GM19035 (cell line): ENCODE data around the gene USH2A.

Experiments
- ATAC-seq: cut with Tn5 transposase; IDR thresholded peaks from one replicate; pipeline ENCODE4 v1.9.1; 2021; ENCODE audit not compliant: unreplicated experiment

The USH2A gene

GRCh38 chr1:216285052-216285451, 138.2 kb downstream of the USH2A start:
- ATAC-seq: no peak

- no peak for ATAC-seq
Observed at GRCh38 chr1:216281757-216282156, 141.5 kb downstream of the USH2A start.

- no peak for ATAC-seq
Observed at GRCh38 chr1:216270086-216270773, 153.0 kb downstream of the USH2A start.

- ATAC-seq: no peak
Observed at GRCh38 chr1:216261631-216262030, 161.6 kb downstream of the USH2A start.

- ATAC-seq: no peak
Observed at GRCh38 chr1:216258856-216259255, 164.4 kb downstream of the USH2A start.

- no peak for ATAC-seq
Observed at GRCh38 chr1:216258386-216258785, 164.9 kb downstream of the USH2A start.

- no peak for ATAC-seq
Observed at GRCh38 chr1:216250861-216251260, 172.4 kb downstream of the USH2A start.

GRCh38 chr1:216248628-216249027, 174.6 kb downstream of the USH2A start:
- no peak for ATAC-seq

GRCh38 chr1:216247937-216248336, 175.3 kb downstream of the USH2A start:
- ATAC-seq: no peak

- no peak for ATAC-seq
Observed at GRCh38 chr1:216246577-216247203, 176.6 kb downstream of the USH2A start.

- ATAC-seq: no peak
Observed at GRCh38 chr1:216238844-216239243, 184.4 kb downstream of the USH2A start.

- no peak for ATAC-seq
Observed at GRCh38 chr1:216237927-216238542, 185.2 kb downstream of the USH2A start.

GRCh38 chr1:216224233-216224632, 199.0 kb downstream of the USH2A start:
- ATAC-seq: no peak

GRCh38 chr1:216223486-216223885, 199.8 kb downstream of the USH2A start:
- ATAC-seq: no peak

GRCh38 chr1:216222288-216222687, 201.0 kb downstream of the USH2A start:
- ATAC-seq: no peak

- peak; percentile 100 for ATAC-seq
Observed at GRCh38 chr1:216221260-216221700, 202.0 kb downstream of the USH2A start.

- no peak for ATAC-seq
Observed at GRCh38 chr1:216216305-216216704, 206.9 kb downstream of the USH2A start.

- no peak for ATAC-seq
Observed at GRCh38 chr1:216215169-216215568, 208.1 kb downstream of the USH2A start.

- ATAC-seq: no peak
Observed at GRCh38 chr1:216212826-216213225, 210.4 kb downstream of the USH2A start.

GRCh38 chr1:216210081-216210480, 213.2 kb downstream of the USH2A start:
- ATAC-seq: no peak

GRCh38 chr1:216209125-216209524, 214.1 kb downstream of the USH2A start:
- no peak for ATAC-seq

- no peak for ATAC-seq
Observed at GRCh38 chr1:216207154-216207553, 216.1 kb downstream of the USH2A start.
